Measurements from ENCODE around the gene CCDC183.

GRCh38 chr9:136849038-136849959, 53.2 kb downstream of the CCDC183 start, which contains the start of gene PHPT1:
- TF ChIP-seq CTCF (IDR thresholded peaks at IDR 0.05; ENCODE audit: low read depth, low read length): no peak
- TF ChIP-seq POLR2A (IDR thresholded peaks at IDR 0.05; ENCODE audit: extremely low read depth, insufficient read length): peak; percentile 83
- peak; percentile 78 for TF ChIP-seq MYC (IDR thresholded peaks at IDR 0.05; ENCODE audit: low read depth, low read length)
- TF ChIP-seq, protein P1, sequence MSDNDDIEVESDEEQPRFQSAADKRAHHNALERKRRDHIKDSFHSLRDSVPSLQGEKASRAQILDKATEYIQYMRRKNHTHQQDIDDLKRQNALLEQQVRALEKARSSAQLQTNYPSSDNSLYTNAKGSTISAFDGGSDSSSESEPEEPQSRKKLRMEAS (IDR thresholded peaks at IDR 0.05; ENCODE audit: low read depth, low read length): peak; percentile 94
